GM10266 (cell line): ENCODE measurements around the gene GABARAPL1.

Source experiments
- DNase-seq: peaks from one replicate; pipeline ENCODE4 v3.0.0; 2012; ENCODE audit errors: extremely low spot score
- TF ChIP-seq, protein P1 (sequence below): IDR thresholded peaks from 2 replicates; pipeline ENCODE4 v1.5.1; 2012; ENCODE audit warnings: mild to moderate bottlenecking, low read depth; ENCODE audit not compliant: control insufficient read depth, insufficient read depth; ENCODE audit errors: missing control alignments

The GABARAPL1 gene

DNA sequence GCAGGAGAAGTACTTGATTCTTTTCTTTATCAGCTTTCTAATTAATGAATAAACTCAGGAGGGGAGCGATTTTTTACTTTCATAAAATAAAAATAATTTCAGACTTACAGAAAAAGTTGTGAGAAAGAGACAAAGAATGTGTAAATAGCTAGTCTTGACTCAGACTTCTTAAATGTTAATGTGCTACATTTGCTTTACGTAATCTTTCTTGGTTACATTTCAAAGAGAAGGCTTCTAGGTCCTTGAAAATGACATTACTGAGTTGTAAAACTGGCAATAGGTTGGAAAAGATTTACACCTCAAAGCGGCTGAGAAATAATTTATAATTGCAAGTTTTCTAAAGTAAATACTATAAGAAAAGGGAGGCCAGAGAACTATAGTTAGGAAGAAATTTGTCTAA lies 28.6 kb downstream of the GABARAPL1 start:
- TF ChIP-seq, protein P1, sequence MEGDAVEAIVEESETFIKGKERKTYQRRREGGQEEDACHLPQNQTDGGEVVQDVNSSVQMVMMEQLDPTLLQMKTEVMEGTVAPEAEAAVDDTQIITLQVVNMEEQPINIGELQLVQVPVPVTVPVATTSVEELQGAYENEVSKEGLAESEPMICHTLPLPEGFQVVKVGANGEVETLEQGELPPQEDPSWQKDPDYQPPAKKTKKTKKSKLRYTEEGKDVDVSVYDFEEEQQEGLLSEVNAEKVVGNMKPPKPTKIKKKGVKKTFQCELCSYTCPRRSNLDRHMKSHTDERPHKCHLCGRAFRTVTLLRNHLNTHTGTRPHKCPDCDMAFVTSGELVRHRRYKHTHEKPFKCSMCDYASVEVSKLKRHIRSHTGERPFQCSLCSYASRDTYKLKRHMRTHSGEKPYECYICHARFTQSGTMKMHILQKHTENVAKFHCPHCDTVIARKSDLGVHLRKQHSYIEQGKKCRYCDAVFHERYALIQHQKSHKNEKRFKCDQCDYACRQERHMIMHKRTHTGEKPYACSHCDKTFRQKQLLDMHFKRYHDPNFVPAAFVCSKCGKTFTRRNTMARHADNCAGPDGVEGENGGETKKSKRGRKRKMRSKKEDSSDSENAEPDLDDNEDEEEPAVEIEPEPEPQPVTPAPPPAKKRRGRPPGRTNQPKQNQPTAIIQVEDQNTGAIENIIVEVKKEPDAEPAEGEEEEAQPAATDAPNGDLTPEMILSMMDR, result no peak
- DNase-seq, result no peak

DNA sequence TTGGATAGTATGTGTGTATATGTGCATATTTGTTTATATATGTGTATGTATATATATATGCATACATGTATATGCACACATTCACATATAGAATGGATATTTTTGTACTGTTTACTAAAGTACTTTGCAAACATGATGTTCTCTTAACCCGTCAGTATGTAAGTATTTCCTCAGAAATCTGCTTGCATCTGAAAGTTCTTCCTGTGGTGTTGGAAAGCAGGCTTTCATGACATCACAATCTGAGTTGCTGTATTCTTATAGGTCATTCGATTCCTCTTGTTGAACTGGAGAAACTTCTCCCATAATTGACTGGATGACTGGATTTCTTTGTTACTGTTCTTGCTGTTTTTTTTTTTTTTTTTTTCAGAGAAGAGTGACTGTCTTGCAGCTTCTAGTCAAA lies 29.1 kb downstream of the GABARAPL1 start:
- TF ChIP-seq, protein P1, result no peak
- no peak for DNase-seq

DNA sequence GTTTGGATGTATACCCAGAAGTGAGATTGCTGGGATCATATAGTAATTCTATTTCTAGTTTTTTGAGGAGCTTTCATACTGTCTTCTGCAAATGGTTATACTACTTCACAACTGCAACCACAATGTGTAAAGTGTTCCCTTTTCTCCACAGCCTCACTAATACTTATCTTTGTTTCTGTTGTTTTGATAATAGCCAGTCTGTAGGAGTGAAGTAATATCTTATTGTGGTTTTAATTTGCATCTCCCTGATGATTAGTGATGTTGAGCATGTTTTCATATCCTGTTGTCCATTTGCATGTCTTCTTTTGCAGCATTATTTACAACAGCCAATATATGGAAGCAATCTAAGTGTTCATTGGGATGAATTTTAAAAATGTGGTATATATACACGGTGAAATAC lies 29.9 kb downstream of the GABARAPL1 start:
- TF ChIP-seq, protein P1, result no peak
- DNase-seq, result no peak

GRCh38 chr12:10243818-10244520 lies 31.3 kb downstream of the GABARAPL1 start:
- DNase-seq, result no peak
- TF ChIP-seq, protein P1, result no peak

- no peak for DNase-seq
- TF ChIP-seq, protein P1, result no peak
These were observed 34.9 kb downstream of the GABARAPL1 start for GRCh38 chr12:10247436-10248058.

DNA sequence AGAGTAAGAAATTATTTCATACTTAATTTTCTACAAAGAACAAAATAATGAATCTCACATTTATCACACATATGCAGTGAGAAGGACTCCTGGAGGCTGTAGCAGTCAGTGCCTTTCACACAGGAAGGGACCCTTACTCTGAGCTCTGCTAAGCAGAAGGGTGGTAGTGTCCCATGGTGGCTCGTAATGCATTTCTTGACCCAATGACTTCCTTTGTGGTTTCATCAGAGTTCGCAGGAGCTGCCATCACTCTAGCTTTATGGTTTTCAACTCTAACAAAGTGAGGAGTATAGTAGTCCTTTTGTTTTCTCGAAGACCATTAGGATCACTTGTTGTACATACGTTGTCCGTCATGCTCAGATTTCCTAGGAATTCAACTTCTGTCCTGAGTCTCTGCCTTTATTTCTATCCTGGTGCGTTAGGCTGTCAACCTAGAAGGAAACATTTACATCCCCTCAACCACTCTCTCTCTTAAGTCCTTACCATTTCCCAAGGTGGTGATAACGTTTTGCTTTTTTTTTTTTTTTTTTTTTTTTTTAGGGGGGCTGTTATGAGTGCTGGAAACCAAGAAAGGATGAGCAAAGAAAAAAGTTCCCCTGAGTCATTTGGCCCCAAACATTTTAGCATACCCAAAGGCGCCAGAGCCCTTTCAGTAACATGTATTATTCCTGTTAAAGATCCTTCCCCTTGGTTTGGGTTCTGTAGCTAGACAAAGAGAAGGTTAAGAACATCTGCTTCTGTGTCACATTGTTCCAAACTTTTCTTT lies 37.2 kb downstream of the GABARAPL1 start:
- TF ChIP-seq, protein P1, result no peak
- no peak for DNase-seq
